Mesodermal cell (in vitro differentiated cells): ENCODE data around the gene SFMBT2.

Experiments
- H3K27ac ChIP-seq: 2 replicates; pipeline ENCODE4 v1.7.0; 2013; ENCODE audit warnings: mild to moderate bottlenecking, low read depth, low read length, moderate library complexity; ENCODE audit not compliant: severe bottlenecking
- H3K36me3 ChIP-seq: 2 replicates; pipeline ENCODE4 v1.7.1; 2013; ENCODE audit warnings: mild to moderate bottlenecking, low read length, moderate library complexity; ENCODE audit not compliant: control insufficient read depth, insufficient read depth
- H3K4me1 ChIP-seq: one replicate; pipeline ENCODE4 v1.7.1; 2013; ENCODE audit warnings: mild to moderate bottlenecking, low read length; ENCODE audit not compliant: insufficient read depth, control insufficient read depth, poor library complexity, severe bottlenecking
- H3K4me3 ChIP-seq: 2 replicates; pipeline ENCODE4 v1.7.0; 2013; ENCODE audit warnings: low read length, control low read depth, mild to moderate bottlenecking; ENCODE audit not compliant: insufficient read depth, poor library complexity, severe bottlenecking; ENCODE audit errors: extremely low read depth
- H3K9me3 ChIP-seq: 2 replicates; pipeline ENCODE4 v1.7.1; 2013; ENCODE audit warnings: mild to moderate bottlenecking, low read length, moderate library complexity; ENCODE audit not compliant: control insufficient read depth
- WGBS, 2 experiments: methylation state at CpG; one replicate each; pipeline ENCODE4 v1.1.5; 2013; ENCODE audit warnings: missing lambda C conversion rate in 2 of 2; ENCODE audit not compliant: insufficient coverage in 2 of 2; 5-methylcytosine and 5-hydroxymethylcytosine counted together

Gene SFMBT2

DNA sequence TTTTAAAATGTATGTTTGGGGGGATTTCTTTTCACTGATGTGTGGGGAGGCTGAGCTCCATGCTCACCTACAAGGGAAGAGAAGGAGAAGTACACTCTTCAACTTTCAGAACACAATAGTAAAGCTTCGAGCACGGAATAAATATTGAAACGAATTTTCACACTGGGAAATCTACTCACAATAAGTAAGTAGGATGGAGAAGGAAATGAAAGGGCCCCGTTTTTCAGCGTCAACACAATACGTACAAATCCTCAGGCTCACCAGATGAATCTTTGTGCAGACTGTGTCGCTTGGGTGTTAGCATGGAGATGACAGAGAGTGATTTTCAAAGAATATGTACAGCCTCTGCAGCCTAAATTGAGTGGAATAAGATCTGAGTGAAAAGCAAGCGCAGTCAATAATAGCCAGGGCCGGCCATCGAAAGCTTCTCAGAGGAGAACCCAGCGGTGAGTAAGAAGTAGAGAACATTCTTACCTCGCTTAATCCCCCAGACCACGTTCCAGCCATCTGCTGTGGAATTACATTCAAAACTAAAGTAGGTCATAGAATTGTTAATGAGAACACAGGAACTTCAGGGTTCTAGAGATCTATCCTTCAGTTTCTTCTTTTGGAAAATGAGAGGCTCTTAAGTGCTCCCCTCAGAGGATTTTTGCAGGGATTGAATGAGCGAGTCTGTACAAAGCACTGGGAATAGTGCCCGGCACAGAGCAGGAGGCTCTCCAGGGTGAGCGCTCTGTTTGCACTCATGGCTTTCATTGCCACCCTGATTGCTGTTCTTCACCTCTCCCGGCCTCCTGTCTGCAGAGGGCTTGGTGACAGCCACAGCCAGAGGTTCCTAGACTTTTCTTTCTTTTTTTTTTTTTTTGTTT is 292.8 kb downstream of the SFMBT2 start:
- Histone ChIP-seq H3K27ac (no peak overlapping the region), H3K4me3 (no peak overlapping the region), H3K36me3 (no peaks in the 10 kb centered on the region), H3K9me3 (no peaks in the 10 kb centered on the region), H3K4me1 (no peaks in the 10 kb centered on the region)
- 88 to 97% methylated on average over 7 to 10 of the region's 17 CpGs for WGBS, 2 experiments

DNA sequence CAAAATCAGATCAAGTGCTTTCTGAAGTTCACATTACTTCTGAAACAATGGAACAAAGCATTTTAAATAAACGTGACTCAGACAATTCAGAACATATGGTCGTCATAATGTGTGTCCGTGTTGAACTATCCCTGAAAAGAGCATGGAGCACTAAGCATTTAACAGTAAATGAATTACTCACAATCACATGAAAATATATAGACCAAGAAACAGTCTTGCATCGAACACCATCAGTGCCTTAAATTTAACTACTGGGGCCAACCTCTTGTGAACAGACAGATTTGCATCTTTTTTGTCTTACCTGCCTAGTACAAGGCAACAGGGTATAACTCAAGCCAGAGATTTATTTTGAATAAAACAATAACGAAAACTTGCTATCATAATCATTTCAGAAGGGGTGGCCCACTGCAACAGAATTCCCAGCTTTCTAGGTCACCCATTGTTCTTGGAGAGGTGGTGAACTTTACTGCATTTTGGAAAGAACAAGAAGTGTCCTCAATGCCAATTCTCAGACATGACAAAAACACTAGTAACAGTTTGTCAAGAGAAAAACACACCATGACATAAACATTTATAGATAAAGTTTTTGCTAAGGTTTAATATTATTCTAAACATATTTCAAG is 293.5 kb downstream of the SFMBT2 start:
- H3K36me3 ChIP-seq = no peaks in the 10 kb centered on the region
- WGBS, 2 experiments = 75 to 89% methylated on average over 4 of the region's 5 CpGs
- no peaks in the 10 kb centered on the region for H3K9me3 ChIP-seq
- H3K4me1 ChIP-seq = no peaks in the 10 kb centered on the region
- H3K27ac ChIP-seq = no peak overlapping the region
- no peak overlapping the region for H3K4me3 ChIP-seq

DNA sequence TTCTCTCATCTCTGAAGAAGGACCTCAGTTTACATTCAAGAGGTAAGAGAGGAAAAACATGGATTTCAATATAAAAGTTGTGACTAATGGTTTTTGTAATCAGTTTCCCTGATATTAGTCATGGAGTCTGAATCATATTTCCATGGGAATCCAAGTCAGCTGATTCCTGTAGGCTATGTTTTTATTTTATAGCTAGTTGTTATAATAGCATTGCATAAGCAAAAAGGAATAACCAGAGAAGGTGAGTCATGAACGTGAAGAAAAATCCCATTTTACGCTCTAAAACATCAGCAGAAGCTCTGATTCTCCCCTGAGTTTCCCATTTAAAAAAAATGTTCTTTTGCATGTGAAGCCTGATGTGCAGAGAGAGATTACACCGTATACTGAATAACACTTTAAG is 299.3 kb downstream of the SFMBT2 start:
- H3K27ac ChIP-seq = no peak overlapping the region

GRCh38 chr10:7111089-7111488 is 299.7 kb downstream of the SFMBT2 start:
- Histone ChIP-seq H3K36me3 (no peaks in the 10 kb centered on the region), H3K4me3 (no peak overlapping the region), H3K4me1 (no peaks in the 10 kb centered on the region), H3K27ac (no peak overlapping the region), H3K9me3 (peaks cover 5% of the 10 kb centered on the region)
- WGBS, 2 experiments = 93 to 94% methylated on average over 3 of the region's 3 CpGs

More for the DNA sequence above, 299.3 kb downstream of the SFMBT2 start:
- no peak overlapping the region for H3K4me3 ChIP-seq
- WGBS, 2 experiments = 0% methylated on average over 1 of the region's 3 CpGs; no CpG with 5 or more reads in 1 of the 2 experiments
- peaks cover 5% of the 10 kb centered on the region for H3K9me3 ChIP-seq
- no peaks in the 10 kb centered on the region for H3K36me3 ChIP-seq
- no peaks in the 10 kb centered on the region for H3K4me1 ChIP-seq
